Neutrophil (primary cell): ENCODE measurements around the gene RAD51B.
"Not testable (repeated sequence)": the region's sequence is repeated elsewhere in the genome, so short reads cannot be mapped to it uniquely, and the experiment has no call there.

ENCODE experiments used
- H3K27ac ChIP-seq: fragments of 200-600 bp; sonication (generic); 2 replicates; pipeline ENCODE4 v1.5.1; 2016; ENCODE audit warnings: mild to moderate bottlenecking, moderate library complexity
- H3K27me3 ChIP-seq: fragments of 200-600 bp; sonication (generic); 2 replicates; pipeline ENCODE4 v1.6.0; 2016; ENCODE audit warnings: mild to moderate bottlenecking
- H3K36me3 ChIP-seq: fragments of 200-600 bp; sonication (generic); 2 replicates; pipeline ENCODE4 v1.5.1; 2017
- H3K4me1 ChIP-seq, 2 experiments: fragments of 200-600 bp in 1 of 2; sonication (generic) in 1 of 2; 1 replicate in 1 of 2; 2 replicates in 1 of 2; pipeline versions ENCODE4 v1.5.1 to v1.6.1; 2013 to 2016; ENCODE audit warnings: low read depth in 1 of 2, low read length in 1 of 2, mild to moderate bottlenecking in 1 of 2, moderate library complexity in 1 of 2; ENCODE audit not compliant: control insufficient read depth in 1 of 2, insufficient read depth in 1 of 2
- H3K4me3 ChIP-seq, 2 experiments: fragments of 200-600 bp in 1 of 2; sonication (generic) in 1 of 2; 1 replicate in 1 of 2; 2 replicates in 1 of 2; pipeline ENCODE4 v1.5.1; 2013 to 2016; ENCODE audit warnings: low read depth in 1 of 2, low read length in 1 of 2, mild to moderate bottlenecking in 1 of 2, moderate library complexity in 1 of 2
- H3K9me3 ChIP-seq: fragments of 200-600 bp; sonication (generic); 2 replicates; pipeline ENCODE4 v1.5.1; 2016
- TF ChIP-seq, protein P1 (sequence below): fragments of 200-600 bp; sonication (generic); IDR thresholded peaks from 2 replicates; pipeline ENCODE4 v1.5.1; 2016; ENCODE audit warnings: antibody characterized with exemption

The RAD51B gene

GRCh38 chr14:68286667-68287066, 467.1 kb downstream of the RAD51B start:
- H3K36me3 ChIP-seq = no peaks in the 10 kb centered on the region
- peaks cover 30 to 34% of the 10 kb centered on the region in 2 experiments for H3K4me1 ChIP-seq
- no peak overlapping the region for H3K4me3 ChIP-seq
- TF ChIP-seq, protein P1, sequence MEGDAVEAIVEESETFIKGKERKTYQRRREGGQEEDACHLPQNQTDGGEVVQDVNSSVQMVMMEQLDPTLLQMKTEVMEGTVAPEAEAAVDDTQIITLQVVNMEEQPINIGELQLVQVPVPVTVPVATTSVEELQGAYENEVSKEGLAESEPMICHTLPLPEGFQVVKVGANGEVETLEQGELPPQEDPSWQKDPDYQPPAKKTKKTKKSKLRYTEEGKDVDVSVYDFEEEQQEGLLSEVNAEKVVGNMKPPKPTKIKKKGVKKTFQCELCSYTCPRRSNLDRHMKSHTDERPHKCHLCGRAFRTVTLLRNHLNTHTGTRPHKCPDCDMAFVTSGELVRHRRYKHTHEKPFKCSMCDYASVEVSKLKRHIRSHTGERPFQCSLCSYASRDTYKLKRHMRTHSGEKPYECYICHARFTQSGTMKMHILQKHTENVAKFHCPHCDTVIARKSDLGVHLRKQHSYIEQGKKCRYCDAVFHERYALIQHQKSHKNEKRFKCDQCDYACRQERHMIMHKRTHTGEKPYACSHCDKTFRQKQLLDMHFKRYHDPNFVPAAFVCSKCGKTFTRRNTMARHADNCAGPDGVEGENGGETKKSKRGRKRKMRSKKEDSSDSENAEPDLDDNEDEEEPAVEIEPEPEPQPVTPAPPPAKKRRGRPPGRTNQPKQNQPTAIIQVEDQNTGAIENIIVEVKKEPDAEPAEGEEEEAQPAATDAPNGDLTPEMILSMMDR = no peak
- peaks cover 15% of the 10 kb centered on the region for H3K27me3 ChIP-seq
- no peaks in the 10 kb centered on the region for H3K9me3 ChIP-seq
- no peak overlapping the region for H3K27ac ChIP-seq

DNA sequence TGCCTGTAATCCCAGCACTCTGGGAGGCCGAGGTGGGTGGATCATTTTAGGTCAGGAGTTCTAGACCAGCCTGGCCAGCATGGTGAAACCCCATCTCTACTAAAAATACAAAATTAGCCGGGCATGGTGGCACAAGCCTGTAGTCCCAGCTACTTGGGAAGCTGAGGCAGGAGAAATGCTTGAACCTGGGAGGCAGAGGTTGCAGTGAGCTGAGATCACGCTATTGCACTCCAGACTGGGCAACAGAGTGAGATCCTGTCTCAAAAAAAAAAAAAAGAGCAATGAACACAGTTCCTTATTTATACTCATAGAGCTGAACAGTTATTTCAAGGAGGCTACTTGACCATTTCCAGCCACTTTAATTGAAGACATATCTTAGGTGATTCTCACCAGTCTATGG, 469.9 kb downstream of the RAD51B start:
- H3K4me3 ChIP-seq, H3K36me3 ChIP-seq, H3K9me3 ChIP-seq, H3K27me3 ChIP-seq, H3K27ac ChIP-seq: not testable (repeated sequence)
- H3K4me1 ChIP-seq = peaks cover 16 to 18% of the 10 kb centered on the region in 2 experiments

- Histone ChIP-seq H3K4me1 (no peaks in the 10 kb centered on the region), H3K36me3 (no peaks in the 10 kb centered on the region), H3K27me3 (no peaks in the 10 kb centered on the region), H3K9me3 (no peaks in the 10 kb centered on the region), H3K4me3 (no peak overlapping the region), H3K27ac (no peak overlapping the region)
- TF ChIP-seq, protein P1 = no peak
Observed at GRCh38 chr14:68291820-68292219, 472.2 kb downstream of the RAD51B start.

GRCh38 chr14:68292441-68293215, 473.0 kb downstream of the RAD51B start:
- Histone ChIP-seq H3K27ac (no peak overlapping the region), H3K4me1 (no peaks in the 10 kb centered on the region), H3K9me3 (no peaks in the 10 kb centered on the region), H3K36me3 (no peaks in the 10 kb centered on the region), H3K4me3 (no peak overlapping the region), H3K27me3 (no peaks in the 10 kb centered on the region)
- TF ChIP-seq, protein P1 = no peak

GRCh38 chr14:68293404-68293803, 473.8 kb downstream of the RAD51B start:
- Histone ChIP-seq H3K27ac (no peak overlapping the region), H3K4me1 (no peaks in the 10 kb centered on the region), H3K4me3 (no peak overlapping the region), H3K9me3 (no peaks in the 10 kb centered on the region), H3K27me3 (no peaks in the 10 kb centered on the region), H3K36me3 (no peaks in the 10 kb centered on the region)
- TF ChIP-seq, protein P1 = no peak

DNA sequence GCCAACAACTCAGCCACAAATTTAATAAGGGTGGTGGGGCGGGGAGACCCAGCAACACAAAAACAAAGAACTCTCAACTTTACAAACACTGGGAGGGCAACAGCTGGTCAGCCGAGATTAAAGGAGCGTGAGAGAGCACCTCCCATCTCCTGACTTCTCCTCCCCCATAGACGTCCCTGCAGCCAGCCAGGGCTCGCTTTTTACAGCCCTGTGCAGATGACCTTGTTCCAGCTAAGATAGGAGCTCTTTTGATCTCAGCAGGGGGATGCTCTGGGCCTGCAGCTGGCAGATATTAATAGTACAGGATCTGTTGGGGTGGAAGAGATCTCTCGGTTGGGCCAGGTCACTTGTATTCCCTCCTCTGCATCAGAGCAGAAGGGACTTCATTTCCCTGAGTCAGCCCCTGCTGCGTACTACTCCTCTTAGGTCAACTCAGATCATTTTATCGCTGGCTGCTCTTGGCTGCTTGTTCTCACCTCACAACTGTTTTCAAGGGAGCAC, 475.8 kb downstream of the RAD51B start:
- Histone ChIP-seq H3K27ac (no peak overlapping the region), H3K4me3 (no peak overlapping the region)

More for the DNA sequence above, 475.8 kb downstream of the RAD51B start:
- H3K9me3 ChIP-seq = no peaks in the 10 kb centered on the region
- H3K27me3 ChIP-seq = no peaks in the 10 kb centered on the region
- TF ChIP-seq, protein P1 = no peak
- H3K36me3 ChIP-seq = no peaks in the 10 kb centered on the region
- no peaks in the 10 kb centered on the region for H3K4me1 ChIP-seq
